ENCODE measurements around the gene EP400.

The EP400 gene

DNA sequence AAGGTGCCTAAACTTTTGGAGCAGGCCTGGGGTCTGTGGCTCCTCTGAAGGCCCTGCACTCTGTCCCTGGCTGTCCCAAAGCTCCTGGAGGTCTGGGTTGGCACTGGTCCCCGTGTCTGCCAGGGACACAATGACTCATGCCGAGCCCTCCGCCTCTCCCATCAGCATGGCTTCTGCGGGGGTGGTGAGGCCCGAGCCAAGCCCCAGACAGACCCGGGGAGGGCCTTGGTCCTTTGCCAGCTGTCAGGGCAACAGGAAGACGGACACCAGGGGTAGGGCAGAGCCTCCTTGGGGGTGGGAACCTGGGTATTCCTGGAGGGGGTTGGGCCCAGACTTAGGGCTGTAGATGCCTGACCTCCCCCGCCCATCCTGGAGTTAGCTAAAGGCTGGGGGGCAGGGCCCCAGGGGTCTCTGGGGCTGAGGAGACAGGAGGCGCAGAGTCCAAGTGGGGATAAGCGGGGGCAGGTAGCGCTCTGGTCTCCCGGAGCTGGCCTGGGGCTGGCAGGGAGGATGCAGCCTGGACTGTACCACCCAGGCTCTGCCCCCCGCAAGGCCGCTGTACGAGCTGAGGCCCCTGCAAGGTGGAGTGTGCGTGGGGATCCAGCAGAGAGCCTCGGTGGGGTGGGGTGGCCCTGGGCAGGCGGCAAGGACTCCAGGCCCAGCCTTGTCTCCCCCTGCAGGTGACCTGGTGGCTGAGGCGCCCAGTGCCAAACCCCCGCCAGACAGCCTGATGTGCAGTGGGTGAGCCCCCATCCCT lies 37.0 kb upstream of the EP400 start:
- DNase-seq (ENCODE audit: low read depth in 2 of 2) = no peak

DNA sequence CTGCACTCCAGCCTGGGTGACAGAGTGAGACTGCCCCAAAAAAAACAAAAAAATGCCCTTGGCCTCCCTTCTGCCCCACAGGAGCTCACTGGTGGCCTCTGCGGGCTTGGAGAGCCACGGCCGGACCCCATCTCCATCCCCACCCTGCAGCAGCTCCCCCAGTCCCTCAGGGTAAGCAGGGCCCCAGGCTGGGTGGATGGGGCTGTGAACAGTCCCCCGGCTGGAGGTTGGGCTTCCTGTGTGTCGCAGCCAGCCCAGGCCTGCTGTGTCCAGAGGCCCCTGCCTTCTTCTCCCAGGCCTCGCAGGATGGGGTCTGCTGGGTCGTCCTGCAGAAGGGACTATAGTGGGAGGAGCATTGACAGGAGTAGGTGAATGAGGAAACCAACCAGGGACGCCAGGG lies 36.1 kb upstream of the EP400 start:
- no peak for DNase-seq (ENCODE audit: low read depth in 2 of 2)

DNA sequence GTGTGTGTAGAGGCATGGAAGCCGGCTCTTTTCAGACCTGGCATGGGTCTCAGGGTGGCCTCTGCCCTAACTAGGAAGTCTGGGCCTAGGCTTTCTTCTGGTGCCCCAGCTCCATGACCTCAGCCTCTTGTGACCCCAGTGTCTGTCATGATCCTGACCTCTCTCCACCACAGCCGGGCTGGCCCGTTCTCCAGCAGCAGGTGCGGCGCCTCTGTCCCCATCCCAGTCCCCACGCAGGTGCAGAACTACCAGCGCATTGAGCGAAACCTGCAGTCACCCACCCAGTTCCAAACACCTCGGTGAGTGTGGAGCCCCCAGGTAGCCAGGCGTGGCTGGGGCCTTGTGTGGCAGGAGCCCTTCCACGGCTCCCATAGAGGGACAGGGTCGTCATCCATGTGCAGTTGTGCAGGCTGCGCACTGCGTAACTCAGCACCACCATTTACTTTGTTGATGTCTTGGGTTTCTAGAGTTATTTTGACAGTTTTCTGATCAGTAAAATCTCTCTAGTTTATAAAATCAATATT lies 35.5 kb upstream of the EP400 start:
- DNase-seq (ENCODE audit: low read depth in 2 of 2) = no peak

DNA sequence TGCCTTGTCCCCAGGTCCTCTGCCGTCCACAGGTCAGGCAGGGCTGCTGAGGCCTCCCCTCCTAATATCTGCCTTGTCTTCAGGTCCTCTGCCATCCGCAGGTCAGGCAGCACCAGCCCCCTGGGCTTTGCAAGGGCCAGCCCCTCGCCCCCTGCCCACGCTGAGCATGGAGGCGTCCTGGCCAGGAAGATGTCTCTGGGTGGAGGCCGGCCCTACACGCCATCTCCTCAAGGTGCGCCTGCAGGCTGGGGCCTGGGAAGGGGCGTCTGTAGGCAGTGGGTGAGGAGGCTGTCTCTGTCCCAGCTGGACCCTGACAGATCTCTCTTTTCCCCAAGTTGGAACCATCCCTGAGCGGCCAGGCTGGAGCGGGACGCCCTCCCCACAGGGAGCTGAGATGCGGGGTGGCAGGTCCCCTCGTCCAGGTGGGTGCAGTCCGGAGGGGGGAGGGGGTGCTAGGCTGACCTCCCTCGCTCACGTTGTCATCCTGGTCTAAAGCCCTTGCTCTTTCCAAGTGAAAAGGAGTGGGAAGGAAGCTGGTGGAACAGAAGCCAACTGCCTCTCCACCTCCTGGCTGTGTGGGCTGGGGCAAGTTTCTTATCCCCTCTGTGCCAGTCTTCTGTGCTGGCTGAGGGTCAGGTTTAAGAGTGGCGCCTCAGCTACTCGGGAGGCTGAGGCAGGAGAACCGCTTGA lies 34.6 kb upstream of the EP400 start:
- no peak for DNase-seq (ENCODE audit: low read depth in 2 of 2)

- DNase-seq (ENCODE audit: low read depth in 2 of 2) = no peak
Measured at GRCh38 chr12:131915823-131916222, 33.9 kb upstream of the EP400 start.

DNA sequence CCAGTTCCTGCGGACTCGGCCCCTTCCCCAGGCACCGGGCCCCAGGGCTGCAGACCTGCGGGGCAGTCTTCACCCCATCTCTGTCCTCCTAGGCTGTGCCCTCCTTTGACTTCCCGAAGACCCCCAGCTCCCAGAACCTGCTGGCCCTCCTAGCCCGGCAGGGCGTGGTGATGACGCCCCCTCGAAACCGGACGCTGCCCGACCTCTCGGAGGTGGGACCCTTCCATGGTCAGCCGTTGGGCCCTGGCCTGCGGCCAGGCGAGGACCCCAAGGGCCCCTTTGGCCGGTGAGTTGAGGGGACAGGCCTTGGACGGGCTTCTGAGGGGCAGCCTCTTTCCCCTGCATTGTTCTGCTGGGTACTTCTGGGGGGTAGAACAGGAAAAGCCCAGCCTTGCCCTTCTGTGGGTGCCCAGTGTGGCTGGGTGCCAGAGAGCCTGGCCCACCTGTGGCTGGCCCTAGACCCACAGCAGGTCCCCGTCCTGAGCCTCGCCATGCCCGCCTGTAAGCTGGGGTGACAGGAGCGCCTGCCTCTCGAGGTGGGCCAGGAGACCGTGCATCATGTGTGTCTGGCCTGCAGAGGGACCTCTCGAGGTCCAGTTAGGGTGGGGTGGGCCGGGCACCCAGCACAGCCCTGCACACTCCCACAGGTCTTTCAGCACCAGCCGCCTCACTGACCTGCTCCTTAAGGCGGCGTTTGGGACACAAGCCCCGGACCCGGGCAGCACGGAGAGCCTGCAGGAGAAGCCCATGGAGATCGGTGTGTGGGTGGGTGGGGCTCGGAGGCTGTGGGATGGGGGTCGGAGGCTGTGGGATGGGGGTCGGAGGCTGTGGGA lies 33.2 kb upstream of the EP400 start:
- no peak for DNase-seq (ENCODE audit: low read depth in 2 of 2)

GRCh38 chr12:131917139-131917710 lies 32.5 kb upstream of the EP400 start:
- no peak for DNase-seq (ENCODE audit: low read depth in 2 of 2)

DNA sequence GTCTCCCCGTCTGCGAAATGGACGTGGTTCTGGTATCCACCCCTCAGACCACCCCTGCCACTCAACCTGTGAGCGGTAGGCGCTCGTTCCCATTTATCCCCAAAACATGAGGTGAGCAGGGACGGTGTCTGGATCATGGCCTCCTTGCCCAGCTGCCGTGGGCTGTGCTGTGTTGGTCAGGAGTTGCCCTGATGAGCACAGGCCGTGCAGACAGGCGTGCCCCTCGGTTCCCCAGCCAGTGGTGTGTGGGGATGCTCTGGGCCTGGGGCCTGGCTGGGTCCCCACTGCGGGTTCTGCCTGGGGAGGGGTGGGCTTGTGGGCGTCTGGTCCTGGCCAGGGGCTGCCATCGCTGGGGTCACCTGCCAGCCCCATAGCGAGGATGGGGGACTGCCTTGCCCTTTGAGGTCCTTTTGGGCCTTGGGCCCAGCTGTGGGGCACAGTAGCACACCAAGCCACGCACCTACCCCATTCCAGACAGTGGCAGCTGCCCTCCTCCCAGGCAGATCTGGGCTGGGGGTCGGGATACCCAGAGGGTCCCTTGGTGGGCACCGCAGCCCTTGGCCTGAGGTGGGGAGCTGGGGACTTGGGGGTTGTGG lies 31.9 kb upstream of the EP400 start:
- no peak for DNase-seq (ENCODE audit: low read depth in 2 of 2)

DNA sequence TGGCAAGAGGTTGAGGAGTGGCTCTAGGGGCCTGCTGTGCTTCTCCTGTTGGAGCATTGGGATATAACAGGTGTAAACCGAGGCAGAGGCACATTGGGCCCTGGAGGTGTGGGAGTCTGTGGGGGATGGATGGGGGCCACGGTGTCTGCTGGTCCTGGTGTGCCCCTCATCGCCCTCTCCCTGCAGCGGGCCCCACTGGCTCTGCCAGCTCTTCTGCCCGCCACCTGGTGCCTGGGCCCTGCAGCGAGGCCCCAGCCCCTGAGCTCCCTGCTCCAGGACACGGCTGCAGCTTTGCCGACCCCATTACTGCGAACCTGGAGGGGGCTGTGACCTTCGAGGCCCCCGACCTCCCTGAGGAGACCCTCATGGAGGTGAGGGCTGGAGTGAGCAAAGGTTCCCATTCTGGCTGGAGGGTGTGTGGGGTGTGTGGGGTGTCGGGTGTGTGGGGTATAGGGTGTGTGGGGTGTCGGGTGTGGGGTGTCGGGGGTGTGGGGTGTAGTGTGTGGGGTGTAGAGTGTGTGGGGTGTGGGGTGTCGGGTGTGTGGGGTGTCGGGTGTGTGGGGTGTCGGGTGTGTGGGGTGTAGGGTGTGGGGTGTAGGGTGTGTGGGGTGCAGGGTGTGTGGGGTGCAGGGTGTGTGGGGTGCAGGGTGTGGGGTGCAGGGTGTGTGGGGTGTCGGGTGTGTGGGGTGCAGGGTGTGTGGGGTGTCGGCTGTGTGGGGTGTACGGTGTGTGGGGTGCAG lies 31.3 kb upstream of the EP400 start:
- no peak for DNase-seq (ENCODE audit: low read depth in 2 of 2)

GRCh38 chr12:131919051-131919347 lies 30.7 kb upstream of the EP400 start:
- DNase-seq (ENCODE audit: low read depth in 2 of 2) = no peak

- no peak for DNase-seq (ENCODE audit: low read depth in 2 of 2)
Measured at GRCh38 chr12:131919366-131920156, 30.2 kb upstream of the EP400 start.

GRCh38 chr12:131920157-131920508 lies 29.6 kb upstream of the EP400 start:
- no peak for DNase-seq (ENCODE audit: low read depth in 2 of 2)

DNA sequence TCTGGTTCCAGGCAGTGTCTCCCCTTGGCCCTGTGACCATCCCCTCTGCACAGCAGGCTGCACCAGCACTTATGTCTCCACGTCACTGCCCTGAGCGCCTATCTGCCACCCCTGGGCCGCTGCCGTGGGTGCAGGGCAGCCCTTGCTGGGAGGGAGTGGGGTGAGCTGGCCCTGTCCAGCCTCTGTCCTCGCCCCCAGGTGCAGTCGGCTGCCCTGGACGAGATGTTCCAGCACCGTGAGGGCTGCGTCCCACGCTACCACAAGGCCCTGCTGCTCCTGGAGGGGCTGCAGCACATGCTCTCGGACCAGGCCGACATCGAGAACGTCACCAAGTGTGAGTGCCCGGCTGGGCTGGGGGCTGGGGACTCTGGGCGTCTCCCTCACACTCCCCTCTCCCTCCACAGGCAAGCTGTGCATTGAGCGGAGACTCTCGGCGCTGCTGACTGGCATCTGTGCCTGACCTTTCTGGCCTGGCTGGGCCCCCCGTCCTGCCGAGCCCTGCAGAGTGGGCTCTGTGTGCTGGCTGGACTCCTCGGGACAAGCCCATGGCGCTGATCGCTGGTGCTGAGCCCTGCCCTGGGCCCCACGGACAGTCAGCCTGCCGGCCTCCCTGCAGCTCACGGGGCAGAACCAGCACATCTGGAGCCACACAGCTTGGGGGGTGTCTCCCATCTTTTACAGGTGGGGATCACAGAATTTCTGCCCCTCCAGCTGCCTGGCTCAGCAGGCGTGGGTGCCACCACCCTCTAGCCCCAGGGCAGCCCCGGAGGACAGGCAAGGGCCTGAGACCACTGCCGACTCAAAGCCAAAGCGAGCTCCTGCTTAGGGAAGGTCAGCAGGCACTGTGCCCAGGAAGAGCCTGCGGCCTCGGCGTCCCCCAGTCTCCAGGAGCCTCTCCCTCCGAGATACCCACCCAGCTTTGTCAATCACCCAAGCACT lies 28.6 kb upstream of the EP400 start:
- no peak for DNase-seq (ENCODE audit: low read depth in 2 of 2)

- no peak for DNase-seq (ENCODE audit: low read depth in 2 of 2)
Measured at GRCh38 chr12:131921866-131922769, 27.6 kb upstream of the EP400 start.

DNA sequence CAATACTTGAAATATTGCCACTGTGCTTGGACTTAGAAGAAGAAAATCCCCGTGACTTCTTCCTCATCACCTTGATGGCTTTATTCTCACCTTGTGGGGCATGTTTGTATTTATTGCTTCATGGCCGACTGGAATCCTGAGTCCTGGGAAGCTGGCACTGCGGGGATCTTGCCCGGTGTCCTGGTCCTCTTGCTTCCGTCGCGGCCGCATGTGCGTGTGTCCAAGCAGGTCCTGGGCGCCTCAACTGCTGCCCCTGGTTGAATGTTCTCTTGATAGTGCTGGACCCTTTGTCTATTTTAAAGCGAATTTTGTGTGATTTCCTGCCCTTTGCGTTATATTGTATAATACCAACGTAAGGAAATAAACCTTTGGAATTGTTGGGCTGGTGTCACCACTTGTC lies 27.0 kb upstream of the EP400 start:
- DNase-seq (ENCODE audit: low read depth in 2 of 2) = no peak

GRCh38 chr12:131923260-131923659 lies 26.5 kb upstream of the EP400 start:
- no peak for DNase-seq (ENCODE audit: low read depth in 2 of 2)

GRCh38 chr12:131927110-131928079 lies 22.3 kb upstream of the EP400 start:
- DNase-seq (ENCODE audit: low read depth in 2 of 2) = no peak

Data from stimulated activated CD4-positive, alpha-beta T cell treated with anti-CD3 and anti-CD28 coated beads, Interleukin-1b, Interleukin-23, amount 100 ng/mL, for 1 hour (primary cell).